NCI-H345 treated with DMSO at 0.1 percent for 48 hours (cell line): Measurements from ENCODE around the gene MRPL54.
A peak's percentile ranks its signal among the peaks of the same experiment; 100 is the strongest.

Experiments
- DNase-seq: peaks from one replicate; lab custom pipeline; 2025; ENCODE audit not compliant: unreplicated experiment; lab: John Stamatoyannopoulos, UW

MRPL54 gene

DNA sequence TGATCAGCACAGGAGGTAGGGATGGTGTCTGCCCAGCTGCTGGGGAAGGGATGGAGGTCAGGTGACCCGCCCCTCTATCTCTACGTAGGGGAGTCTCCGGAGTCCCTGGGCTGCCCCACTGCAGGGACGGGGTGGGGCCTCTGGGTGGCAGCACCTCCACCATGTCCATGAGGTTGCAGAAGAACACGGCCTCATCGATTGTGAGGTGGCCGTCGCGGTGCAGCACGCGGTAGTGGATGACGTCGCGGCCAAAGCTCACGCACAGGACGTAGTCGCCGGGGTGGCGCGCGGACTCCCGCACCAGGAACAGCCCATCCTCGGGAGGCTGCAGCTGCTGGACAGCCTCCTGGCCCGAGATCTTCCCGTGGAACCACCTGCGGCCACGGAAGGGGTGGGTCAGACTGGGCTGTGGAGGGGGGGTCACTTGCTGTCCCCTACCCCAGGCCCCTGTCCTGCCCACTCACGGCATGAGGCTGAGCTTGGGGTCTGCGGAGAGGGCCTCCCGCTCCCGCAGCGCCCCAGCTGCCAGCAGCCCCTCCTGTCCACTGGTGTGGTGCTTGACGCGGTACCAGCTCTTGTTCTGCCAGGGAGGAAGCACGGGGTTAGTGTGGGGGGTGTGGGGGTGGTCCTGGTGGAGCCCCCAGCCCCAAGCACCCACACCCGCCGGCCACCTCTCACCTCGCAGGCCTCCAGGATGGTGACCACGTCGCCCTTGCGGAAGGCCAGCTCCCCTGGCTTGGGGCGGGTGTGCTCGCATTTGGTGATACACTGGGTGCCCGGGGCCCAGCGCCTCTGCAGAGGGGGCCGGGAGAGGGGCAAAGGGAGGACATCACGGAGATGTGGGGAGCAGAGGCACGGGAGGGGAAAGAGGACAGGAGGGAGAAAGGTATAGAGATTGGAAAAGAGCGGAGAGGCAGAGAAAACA lies 21.4 kb downstream of the MRPL54 start:
- DNase-seq, result no peak

DNA sequence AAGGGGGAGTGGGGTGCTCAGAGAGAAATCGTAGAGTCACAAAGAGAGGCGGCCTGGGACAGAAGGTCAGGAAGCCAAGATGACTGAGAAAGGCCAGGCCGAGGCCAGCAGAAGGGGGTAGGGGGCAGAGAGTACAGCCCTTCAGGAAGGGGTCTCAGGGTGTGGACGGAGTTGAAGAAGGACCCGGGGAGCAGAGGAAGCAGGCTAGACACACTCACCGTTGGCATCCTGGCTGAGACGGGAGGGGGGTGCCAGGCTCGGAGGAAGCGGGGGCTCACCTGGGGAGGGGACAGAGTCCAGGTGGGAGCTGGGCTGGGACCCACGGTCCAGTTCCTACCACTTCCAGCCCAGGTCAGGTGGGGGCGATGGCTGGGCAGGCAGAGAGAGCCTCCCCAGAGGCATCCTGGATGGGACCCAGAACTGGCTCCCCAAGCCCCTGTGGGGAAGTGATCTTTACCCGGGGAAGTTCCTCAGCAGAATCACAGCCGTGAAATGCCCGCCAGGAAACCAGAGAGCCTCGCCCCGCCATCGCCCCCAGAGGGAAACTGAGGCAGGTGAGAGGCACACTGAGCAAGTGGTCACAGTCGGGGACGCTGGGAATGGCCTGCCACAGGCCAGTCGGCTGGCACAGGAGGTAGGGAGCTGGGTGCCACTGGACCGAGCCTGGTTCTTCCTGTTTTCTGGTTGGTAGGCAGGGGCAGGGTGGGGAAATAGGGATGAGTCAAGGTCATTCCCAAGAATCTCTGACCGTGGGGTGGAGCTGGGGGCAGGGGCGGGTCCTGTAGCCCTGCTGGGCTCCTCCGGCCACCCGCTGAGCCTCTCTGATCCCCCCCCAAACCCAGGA lies 22.3 kb downstream of the MRPL54 start:
- no peak for DNase-seq

DNA sequence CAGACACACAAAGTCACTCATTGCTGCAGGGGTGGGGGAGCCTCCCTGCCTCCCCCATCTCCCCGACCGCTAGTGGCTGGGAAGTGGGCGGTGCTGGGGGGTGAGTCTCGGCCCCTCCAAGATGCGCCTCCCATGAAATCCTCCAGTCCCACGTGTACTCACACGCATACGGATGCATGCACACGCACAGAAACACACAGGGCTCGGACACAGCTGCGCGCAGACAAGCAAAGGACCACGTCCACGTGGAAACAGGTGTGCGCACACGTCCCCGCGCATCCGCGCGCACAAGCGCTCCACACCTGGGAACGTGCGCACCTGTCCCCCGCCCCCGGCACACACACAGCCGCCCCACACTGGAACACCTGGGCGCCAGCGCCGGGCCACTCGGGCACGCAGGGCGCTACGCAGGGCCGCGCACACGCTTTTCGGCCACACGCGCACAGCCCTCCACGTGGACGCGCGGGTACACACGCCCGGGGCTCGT lies 23.0 kb downstream of the MRPL54 start:
- no peak for DNase-seq

DNA sequence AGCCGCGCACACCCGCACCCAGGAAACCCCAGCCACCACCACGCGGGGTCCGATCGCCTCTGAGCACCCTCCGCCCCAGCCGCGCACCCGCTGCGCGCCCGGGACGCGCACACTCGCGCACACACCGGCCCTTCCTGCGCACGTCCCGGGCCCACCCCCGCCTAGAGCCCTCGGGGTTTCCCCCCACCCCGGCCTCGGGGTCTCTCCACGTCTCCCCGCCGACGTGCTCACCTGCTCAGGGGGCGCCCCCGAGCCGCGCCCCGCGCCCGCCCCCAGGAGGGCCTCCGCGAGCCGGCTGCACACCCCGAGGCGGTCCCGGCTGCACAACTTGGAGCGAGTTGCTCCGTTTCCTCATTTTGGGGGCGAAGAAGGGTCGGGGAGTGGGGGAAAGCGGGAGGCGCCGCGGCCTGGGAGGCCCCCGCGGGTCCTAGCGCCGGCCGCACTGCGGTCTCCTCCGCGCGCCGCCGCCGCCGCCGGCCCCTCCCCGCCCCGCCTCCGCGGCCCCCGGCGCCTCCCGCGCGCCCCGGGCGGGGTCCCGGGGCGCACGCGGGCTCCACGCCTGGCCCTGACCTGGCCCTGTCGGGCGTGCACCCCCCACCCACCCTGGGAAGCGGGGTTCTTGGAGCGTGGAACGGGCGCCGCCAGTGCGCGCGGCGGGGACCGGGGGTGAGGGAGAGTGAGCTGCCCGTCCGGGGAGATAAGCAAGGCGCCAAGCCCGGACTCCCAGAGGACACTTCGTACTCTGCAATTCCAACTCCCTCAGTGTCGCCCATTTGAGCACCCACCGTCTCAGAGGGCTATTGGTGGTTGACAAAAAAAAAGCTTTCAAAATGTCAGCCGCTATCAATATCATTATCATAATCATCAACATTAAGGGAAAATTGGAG lies 23.7 kb downstream of the MRPL54 start, which contains the start of gene MATK:
Gene MATK (minus strand): TSS at position 444 of the 887 bp plus-strand sequence. CDS start 1,246 bp downstream, outside the sequence.
- no peak for DNase-seq

DNA sequence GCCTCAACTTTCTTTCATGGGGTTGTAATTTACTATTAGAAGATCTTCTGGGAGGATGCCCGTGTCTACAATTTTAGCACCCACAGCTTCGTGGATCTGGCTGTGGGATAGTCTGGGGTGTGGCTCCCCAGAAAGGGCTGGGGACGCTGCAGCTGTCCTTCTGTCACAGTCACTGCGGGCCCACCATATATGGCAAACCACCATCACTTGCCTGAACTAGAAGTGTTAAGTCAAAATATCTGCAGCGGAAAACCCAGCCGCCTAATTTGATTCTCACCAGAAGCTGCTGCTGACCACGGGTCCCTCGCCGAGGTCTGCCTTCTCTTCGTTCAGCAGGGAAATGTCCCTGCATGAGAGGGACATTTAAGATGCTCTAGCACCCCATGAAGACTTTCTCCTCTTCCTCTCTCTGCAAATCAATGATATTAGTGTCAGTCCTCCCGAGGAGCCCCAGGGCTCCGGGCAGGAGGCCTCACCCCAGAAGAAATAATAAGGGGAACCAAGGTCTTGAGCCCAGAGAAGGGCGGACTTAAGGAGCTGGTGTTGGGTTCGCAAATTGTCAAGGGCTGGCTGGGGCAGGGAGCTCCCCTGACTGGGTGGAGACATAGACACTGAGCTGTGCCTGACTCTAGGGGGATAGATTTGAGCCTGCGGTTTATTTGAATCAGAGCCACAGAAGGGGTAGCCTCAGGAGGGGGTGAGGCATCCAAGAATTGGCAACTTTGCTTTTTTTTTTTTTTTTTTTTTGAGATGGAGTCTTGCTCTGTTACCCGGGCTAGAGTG lies 26.7 kb downstream of the MRPL54 start:
- no peak for DNase-seq

DNA sequence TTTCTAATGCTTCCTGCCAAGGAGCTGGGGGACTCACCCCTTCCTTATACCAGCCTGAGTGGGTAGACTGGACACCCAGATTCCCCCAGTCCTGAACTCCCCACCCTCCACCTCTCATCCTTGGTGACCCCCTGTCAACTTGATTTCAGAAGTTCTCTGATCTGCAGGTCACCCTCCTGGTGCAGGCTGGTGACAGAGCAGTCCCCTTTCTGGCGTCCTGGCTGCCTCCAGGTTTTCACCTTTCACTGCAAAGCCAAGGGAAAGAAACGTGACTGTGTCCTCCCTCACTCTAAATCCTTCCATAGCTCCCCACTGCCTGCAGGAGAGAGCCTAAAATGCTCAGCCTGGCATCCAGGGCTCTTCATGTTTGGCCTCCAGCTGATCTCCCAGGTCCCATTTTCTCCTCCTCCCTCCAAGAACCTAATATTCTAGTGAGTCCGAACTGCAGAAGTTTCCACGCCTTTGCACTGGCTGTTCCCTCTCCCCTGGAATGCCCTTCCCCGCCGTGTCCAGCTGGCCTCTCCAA lies 27.8 kb downstream of the MRPL54 start:
- no peak for DNase-seq

DNA sequence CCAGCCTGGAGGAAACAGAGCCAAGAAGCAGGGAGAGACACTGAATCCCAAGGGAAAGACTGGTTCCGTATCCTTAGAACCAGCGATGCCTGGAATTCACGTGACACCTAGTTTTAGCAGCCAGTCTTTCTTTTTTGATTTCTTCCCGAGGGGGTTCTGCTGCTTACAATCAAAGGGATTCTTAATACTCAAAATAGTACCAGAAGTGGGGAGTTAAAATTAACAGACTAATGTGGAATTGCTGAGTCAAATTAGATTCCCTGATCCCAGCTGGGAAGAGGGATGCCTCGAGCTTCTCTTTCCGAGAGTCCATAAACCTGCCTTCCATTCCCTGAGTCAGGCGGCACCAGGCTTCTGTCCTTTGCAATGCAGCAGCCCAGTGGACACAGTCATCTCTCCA lies 28.5 kb downstream of the MRPL54 start:
- DNase-seq, result no peak

DNA sequence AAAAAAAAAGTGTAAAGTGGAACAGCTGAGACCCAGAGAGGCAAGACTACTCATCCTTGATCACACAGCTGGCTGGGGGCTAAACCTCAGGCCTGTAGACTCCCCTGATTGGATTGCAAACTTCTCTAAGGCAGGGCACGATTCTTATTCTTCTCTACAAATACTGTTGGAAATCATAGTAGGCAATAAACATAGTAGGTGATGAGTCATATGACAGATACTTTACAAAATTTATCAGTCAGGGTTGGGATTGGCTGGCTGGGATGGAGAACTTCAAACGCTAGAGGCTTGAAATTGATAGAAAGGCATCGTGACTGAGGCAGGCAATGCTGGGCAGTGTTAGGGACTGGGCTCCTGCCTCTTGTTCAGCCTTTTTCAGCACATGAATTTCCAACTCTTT lies 29.6 kb downstream of the MRPL54 start:
- no peak for DNase-seq

DNA sequence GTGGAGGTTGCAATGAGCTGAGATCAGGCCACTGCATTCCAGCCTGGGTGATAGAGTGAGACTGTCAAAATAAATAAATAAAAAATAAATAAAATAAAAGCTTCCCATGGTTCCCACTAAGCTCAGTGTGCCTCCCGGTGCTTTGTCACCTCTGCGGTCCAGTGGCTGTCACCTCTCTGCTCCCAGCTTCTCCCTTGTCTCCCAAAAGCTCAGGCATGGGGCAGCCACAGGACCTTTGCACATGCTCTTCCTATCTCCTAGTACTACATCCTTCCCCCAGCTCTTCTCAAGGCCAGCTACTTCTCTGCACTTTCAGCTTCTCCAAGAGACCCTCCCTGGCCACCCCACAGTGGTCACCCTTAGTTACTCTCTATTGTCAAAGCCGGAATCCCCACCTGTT lies 31.3 kb downstream of the MRPL54 start:
- DNase-seq, result no peak

DNA sequence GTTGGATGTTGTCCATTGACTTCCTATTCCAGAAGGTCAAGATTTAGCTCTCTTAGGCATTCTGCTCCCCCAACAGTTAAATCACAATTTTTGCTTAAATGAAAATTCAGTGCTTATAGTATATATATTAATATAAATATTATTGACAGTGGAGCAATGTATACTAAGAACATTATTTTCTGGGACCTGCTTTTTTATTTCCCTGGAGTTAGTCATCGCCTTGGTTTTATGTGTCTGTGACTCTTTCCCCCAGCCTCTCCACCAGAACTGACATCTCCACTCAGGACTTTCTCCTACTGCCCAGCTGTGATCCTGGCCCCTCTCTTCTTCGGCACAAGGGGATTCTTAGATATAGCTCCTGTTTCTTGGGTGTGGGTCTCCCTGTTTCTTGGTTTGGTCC lies 33.9 kb downstream of the MRPL54 start:
- no peak for DNase-seq

DNA sequence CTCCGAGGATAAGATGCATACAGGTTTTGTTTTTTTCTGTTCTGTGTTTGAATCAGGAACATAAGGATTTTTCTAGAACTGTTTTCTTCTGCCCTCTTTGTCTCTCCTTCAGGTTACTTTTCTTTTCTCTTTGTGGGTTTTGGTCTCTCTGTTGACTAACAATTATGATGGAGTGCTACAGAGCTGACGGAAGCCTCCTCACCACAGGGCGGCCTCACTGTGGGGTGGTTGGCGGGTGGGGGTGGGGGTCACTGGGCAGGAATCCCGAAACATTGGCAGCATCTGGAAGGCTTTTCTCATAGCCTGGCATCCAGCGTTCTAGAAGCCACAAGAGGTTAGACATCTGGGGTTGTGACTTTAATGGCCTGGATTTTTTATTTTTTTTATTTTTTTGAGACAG lies 35.7 kb downstream of the MRPL54 start:
- DNase-seq, result no peak

DNA sequence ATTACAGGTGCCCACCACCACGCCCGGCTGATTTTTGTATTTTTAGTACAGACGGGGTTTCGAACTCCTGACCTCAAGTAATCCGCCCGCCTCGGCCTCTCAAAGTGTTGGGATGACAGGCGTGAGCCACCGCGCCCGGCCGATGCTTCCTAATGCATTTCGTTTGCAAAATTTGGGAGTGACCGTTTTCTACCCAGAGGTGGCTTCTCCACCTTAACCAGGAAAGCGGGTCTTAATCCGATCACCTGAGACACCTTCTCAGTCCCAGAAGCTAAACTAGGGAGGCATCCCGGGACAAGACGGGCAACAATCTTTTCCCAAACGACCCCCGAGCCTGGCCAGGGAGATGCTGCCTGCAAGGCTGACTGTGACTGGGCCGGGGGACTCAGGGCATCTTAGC lies 38.5 kb downstream of the MRPL54 start:
- no peak for DNase-seq

DNA sequence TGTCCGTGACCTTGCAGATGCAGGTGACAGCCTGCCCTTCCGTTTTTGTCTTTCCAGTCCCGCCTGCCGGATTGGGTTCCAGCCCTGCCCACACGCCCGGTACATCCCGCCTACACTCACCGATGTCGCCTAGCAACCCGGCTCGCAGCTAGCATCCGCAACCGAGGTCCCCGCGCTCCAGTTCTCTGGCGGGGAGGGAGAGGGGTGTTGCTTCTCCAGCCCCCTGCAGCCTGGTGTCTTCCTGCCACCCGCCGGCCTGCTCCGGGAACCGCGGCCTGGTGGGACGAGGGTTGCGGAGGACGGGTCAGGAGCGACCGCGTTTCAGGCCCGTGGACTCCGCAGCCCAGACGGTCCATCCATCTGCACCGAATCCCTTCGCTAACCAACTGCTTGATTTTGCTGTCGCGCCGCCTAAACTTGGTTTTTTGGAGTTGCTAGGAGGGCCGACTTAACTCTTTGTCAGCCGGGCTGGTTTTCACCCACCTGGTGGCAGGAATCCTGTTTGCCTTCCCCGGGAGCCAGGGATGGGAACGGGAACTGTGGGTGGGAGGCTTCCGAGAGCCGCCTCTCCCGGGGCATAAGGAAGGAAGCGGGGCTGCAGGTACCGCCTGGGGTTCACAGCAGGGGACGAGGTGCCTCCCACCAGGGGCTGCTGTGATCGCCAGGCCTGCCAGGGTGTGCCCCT lies 39.1 kb downstream of the MRPL54 start:
- peak; percentile 11 for DNase-seq

DNA sequence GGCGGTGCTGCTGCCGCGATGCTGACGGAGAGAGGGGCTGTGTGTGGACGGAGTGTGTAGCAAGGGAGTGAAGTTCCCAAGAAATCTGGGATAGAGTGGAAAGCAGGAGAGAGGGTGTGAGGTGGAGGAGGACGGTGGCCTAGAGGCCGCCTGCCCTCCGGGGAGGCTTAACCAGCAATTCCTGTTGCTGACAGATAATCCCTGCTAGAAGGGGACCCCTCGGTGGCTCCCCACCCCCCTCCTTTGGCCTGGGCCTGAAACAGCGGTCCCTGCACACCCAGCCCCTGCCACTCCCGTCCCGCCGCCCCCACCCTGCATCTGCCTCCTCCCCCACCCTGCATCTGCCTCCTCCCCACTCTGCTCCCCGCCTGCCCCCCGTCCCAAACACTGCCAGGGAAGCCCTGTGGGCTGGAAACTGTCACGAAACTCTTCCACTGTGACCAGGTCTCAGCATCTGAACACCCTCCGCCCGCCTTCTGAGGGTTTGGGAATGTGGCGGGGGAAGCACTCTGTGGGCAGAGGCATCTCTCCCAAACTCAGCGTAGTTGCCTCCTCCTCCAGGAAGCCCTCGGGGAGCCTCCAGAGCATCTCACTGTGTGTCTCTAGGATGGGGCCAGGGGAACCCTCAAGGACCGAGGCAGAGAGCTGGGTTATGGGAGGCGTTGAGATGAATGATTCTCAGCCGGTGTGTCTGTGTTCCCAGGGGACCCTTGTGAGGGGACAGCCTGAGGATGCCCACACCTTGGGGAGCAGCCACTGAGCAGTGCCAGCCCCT lies 40.8 kb downstream of the MRPL54 start:
- no peak for DNase-seq

DNA sequence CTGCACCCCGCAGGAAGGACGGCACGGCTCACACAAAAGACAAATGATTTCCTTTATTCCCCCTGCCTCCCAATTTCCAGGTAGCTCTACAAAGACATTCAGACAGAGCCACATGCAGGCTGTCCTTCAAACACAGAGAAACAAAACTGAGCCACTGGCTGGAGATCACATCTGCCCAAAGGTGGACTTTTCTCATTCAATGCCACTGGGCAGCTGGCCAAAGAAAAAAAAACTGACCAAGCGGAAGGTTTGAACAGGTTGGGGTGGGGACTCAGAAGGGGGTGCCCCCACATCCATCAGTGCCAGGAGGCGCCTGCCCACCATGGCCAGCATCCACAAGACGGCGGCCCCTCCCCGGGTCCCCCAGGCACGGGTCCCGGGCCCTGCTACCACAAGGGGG lies 41.5 kb downstream of the MRPL54 start:
- no peak for DNase-seq

DNA sequence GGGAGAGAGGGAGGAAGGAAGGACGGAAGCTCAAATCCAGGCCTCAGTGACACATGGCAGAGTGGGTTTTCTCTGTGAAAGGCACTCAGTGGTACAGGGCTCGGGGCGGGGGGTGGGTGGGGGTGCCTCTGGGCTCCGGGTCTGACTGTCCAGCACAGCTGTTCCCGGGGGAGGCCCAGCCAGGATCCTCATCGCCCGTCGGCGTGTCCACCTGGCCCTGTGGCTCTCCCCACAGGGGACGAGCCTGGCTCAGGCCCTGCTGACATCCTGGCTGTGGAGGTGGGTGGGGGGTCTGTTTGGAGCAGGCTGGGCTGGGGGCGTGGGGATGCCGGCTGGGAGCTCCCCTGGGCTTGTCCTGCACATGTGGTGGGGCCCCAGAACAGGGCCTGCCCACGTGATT lies 41.9 kb downstream of the MRPL54 start:
- no peak for DNase-seq

DNA sequence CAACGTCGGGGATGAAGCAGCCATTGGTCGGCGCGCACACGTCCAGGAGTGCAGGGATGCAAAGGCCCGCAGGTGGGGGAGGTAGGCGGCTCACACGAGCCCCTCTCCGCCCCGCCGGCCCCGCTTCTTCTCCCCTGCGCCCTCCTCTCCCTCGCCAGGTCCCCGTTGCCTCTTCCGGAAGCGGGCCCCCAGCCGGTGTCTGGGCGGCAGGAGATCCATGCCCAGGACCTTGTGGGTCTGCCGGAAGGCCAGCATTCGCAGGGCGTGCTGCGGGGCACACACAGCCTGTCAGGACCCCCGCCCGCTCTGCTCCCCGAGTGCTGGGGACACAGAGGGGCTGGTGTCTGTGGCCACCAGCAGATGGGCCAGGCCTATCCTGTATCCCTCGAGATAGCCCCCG lies 43.4 kb downstream of the MRPL54 start:
- no peak for DNase-seq

DNA sequence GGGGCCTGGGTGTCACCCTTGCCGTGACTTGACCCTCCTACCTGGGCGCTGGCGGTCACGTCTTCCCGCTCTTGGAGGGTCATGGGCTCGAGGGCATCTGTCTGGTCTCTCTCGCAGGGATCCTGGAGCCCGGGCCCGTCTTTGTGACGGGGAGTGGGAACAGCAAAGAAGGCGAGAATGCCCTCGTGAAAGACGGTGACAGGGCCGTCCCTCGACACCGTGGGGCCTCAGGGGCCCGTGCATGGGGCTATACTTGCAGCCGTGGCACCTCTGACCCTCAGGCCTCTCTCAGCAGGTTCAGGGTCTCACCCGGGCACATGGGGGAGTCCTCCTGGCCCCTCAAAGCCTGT lies 44.6 kb downstream of the MRPL54 start:
- no peak for DNase-seq
